Fibroblast of lung (primary cell): ENCODE measurements around the gene ADGRD2. TPM values are rescaled to one million over a fixed set of nuclear protein-coding genes. Genes with fewer than 3 reads are reported as not detected.
"Not testable (repeated sequence)": the region's sequence is repeated elsewhere in the genome, so short reads cannot be mapped to it uniquely, and the experiment has no call there.

Experiments
- DNase-seq, 2 donors: peaks; one replicate each; pipeline versions ENCODE4 v3.0.0 to v3.0.0-alpha.2; 2010; ENCODE audit warnings: low read depth in 2 of 2
- H2AFZ ChIP-seq: 2 replicates; pipeline ENCODE4 v1.5.1; 2012; ENCODE audit warnings: low read length, control low read depth, inconsistent platforms
- H3K27ac ChIP-seq: 2 replicates; pipeline ENCODE4 v1.5.1; 2011; ENCODE audit warnings: low read length, control low read depth; ENCODE audit not compliant: insufficient read depth
- H3K27me3 ChIP-seq: 2 replicates; pipeline ENCODE4 v1.5.1; 2011; ENCODE audit warnings: mild to moderate bottlenecking, low read length; ENCODE audit not compliant: control insufficient read depth, insufficient read depth
- H3K36me3 ChIP-seq: 2 replicates; pipeline ENCODE4 v1.5.1; 2011; ENCODE audit warnings: low read length; ENCODE audit not compliant: control insufficient read depth, insufficient read depth
- H3K4me1 ChIP-seq: 2 replicates; pipeline ENCODE4 v1.5.1; 2011; ENCODE audit warnings: low read length; ENCODE audit not compliant: control insufficient read depth, insufficient read depth; ENCODE audit errors: extremely low read depth
- H3K4me2 ChIP-seq: 2 replicates; pipeline ENCODE4 v1.5.1; 2011; ENCODE audit warnings: low read length, control low read depth; ENCODE audit not compliant: insufficient read depth; ENCODE audit errors: extremely low read depth
- H3K4me3 ChIP-seq, 4 experiments: fragments of 200-600 bp in 1 of 4; sonication (generic) in 1 of 4; replicated peaks in 1 of 4; 2 replicates each; pipeline ENCODE4 v1.5.1; 2011 to 2016; ENCODE audit warnings: low read length in 4 of 4, low read depth in 3 of 4, mild to moderate bottlenecking in 3 of 4, control low read depth in 2 of 4, inconsistent platforms in 1 of 4, mixed read lengths in 1 of 4; ENCODE audit not compliant: insufficient read depth in 1 of 4; ENCODE audit errors: control extremely low read depth in 1 of 4
- H3K79me2 ChIP-seq: 2 replicates; pipeline ENCODE4 v1.5.1; 2012; ENCODE audit warnings: mild to moderate bottlenecking, low read length, inconsistent platforms; ENCODE audit not compliant: control insufficient read depth, insufficient read depth
- H3K9ac ChIP-seq: 2 replicates; pipeline ENCODE4 v1.5.1; 2011; ENCODE audit warnings: mild to moderate bottlenecking, low read length, control low read depth; ENCODE audit not compliant: insufficient read depth
- H3K9me3 ChIP-seq: 2 replicates; pipeline ENCODE4 v1.5.1; 2012; ENCODE audit warnings: low read depth, low read length; ENCODE audit not compliant: control insufficient read depth, insufficient read depth
- H4K20me1 ChIP-seq: 2 replicates; pipeline ENCODE4 v1.5.1; 2011; ENCODE audit warnings: low read length; ENCODE audit not compliant: control insufficient read depth, insufficient read depth; ENCODE audit errors: extremely low read depth
- CTCF ChIP-seq, 2 donors: IDR thresholded peaks in 1 of 2; conservative IDR thresholded peaks in 1 of 2; 1 replicate in 1 of 2; 2 replicates in 1 of 2; pipeline ENCODE4 v1.5.1; 2011 to 2012; ENCODE audit warnings: low read length in 2 of 2, control low read depth in 1 of 2, inconsistent platforms in 1 of 2, low read depth in 1 of 2, mild to moderate bottlenecking in 1 of 2
- EZH2 ChIP-seq: IDR thresholded peaks from 2 replicates; pipeline ENCODE4 v1.5.1; 2012; ENCODE audit warnings: low read length, control low read depth, mild to moderate bottlenecking; ENCODE audit errors: missing control alignments
- polyA plus RNA-seq, 2 donors: library from polyadenylated mRNA; depleted of rRNA in 1 of 2; stranded (reverse) in 1 of 2; unstranded in 1 of 2; fragments of >200 nt; gene quantifications; 2 replicates each; pipeline ENCODE4 v1.2.1, GENCODE V29; 2011 to 2012; ENCODE audit warnings: missing spikeins in 1 of 2
- total RNA-seq: library from RNA; depleted of rRNA; stranded (reverse); fragments of >200 nt; gene quantifications from 2 replicates; pipeline ENCODE4 v1.2.1, GENCODE V29; 2014

Gene ADGRD2
- total and polyA plus RNA-seq, 2 donors (not counting 1 experiment from before 2014, with no cell fraction given) = not detected

GRCh38 chr9:124423591-124423990 lies 26.7 kb upstream of the ADGRD2 start:
- no peak for TF ChIP-seq EZH2
- TF ChIP-seq CTCF (conservative IDR thresholded peaks at IDR 0.05 in 1 of 2, IDR thresholded peaks at IDR 0.05 in 1 of 2; ENCODE audit: low read depth in 1 of 2, low read length in 2 of 2) = no peak
- no peak for DNase-seq

GRCh38 chr9:124425733-124426132 lies 24.5 kb upstream of the ADGRD2 start:
- not testable (repeated sequence) for H3K4me3 ChIP-seq, H2AFZ ChIP-seq, H4K20me1 ChIP-seq, H3K4me2 ChIP-seq, H3K9ac ChIP-seq, H3K9me3 ChIP-seq, H3K27me3 ChIP-seq, H3K79me2 ChIP-seq, H3K4me1 ChIP-seq, H3K27ac ChIP-seq, H3K36me3 ChIP-seq, DNase-seq

More at GRCh38 chr9:124423591-124423990, 26.7 kb upstream of the ADGRD2 start:
- H3K27me3 ChIP-seq = no peaks in the 10 kb centered on the region
- H4K20me1 ChIP-seq = no peaks in the 10 kb centered on the region
- no peak overlapping the region for H3K4me2 ChIP-seq
- no peak overlapping the region for H3K4me3 ChIP-seq
- H3K36me3 ChIP-seq = no peaks in the 10 kb centered on the region
- no peak overlapping the region for H3K9ac ChIP-seq
- H3K27ac ChIP-seq = no peak overlapping the region
- peak overlapping the region; percentile 28 for H2AFZ ChIP-seq
- no peaks in the 10 kb centered on the region for H3K4me1 ChIP-seq
- no peaks in the 10 kb centered on the region for H3K9me3 ChIP-seq
- no peaks in the 10 kb centered on the region for H3K79me2 ChIP-seq

- H3K27me3 ChIP-seq = no peaks in the 10 kb centered on the region
- H3K9me3 ChIP-seq = no peaks in the 10 kb centered on the region
- H3K4me3 ChIP-seq = no peak overlapping the region
- H3K79me2 ChIP-seq = no peaks in the 10 kb centered on the region
- H3K4me2 ChIP-seq = no peak overlapping the region
- TF ChIP-seq CTCF (conservative IDR thresholded peaks at IDR 0.05 in 1 of 2, IDR thresholded peaks at IDR 0.05 in 1 of 2; ENCODE audit: low read depth in 1 of 2, low read length in 2 of 2) (no peak), EZH2 (no peak)
- DNase-seq = no peak
- no peaks in the 10 kb centered on the region for H3K36me3 ChIP-seq
- H3K9ac ChIP-seq = no peak overlapping the region
- no peaks in the 10 kb centered on the region for H4K20me1 ChIP-seq
- H3K4me1 ChIP-seq = no peaks in the 10 kb centered on the region
- no peak overlapping the region for H2AFZ ChIP-seq
- no peak overlapping the region for H3K27ac ChIP-seq
Measured at GRCh38 chr9:124426361-124426760, 23.9 kb upstream of the ADGRD2 start.
